SK-N-SH (cell line): ENCODE measurements around the gene S100A2. TPM values are rescaled to one million over a fixed set of nuclear protein-coding genes. Genes with fewer than 3 reads are reported as not detected.

Experiments
- CTCF ChIA-PET: fragments of 300-600, 350-600 bp; formaldehyde crosslinking; extraction: SDS; loops from one replicate; lab custom pipeline; 2021; lab: Yijun Ruan, JAX
- POLR2A ChIA-PET: fragments of 350-600 bp; sonication (Branson Sonifier 250); formaldehyde crosslinking; extraction: SDS; loops from one replicate; lab custom pipeline; 2020; ENCODE audit warnings: antibody characterized with exemption, inconsistent platforms; lab: Yijun Ruan, JAX
- DNase-seq: peaks from one replicate; pipeline ENCODE4 v3.0.0; 2012
- H2AFZ ChIP-seq: fragments of 200-600 bp; sonication (generic); 2 replicates; pipeline ENCODE4 v1.8.1; 2016; ENCODE audit warnings: antibody characterized with exemption, mild to moderate bottlenecking, low read depth
- H3F3A ChIP-seq: fragments of 200-600 bp; sonication (generic); replicated peaks from 2 replicates; pipeline ENCODE3; 2016; ENCODE audit warnings: antibody characterized with exemption, mild to moderate bottlenecking; ENCODE audit not compliant: insufficient read depth
- H3K27ac ChIP-seq, 2 experiments: fragments of 200-500 bp in 1 of 2; fragments of 200-600 bp in 1 of 2; sonication (Bioruptor generic) in 1 of 2; sonication (generic), shearing (Covaris generic) in 1 of 2; 2 replicates each; pipeline versions ENCODE4 v1.5.1 to v1.6.1; 2014 to 2016; ENCODE audit warnings: low read depth in 2 of 2, inconsistent platforms in 1 of 2, low read length in 1 of 2, mild to moderate bottlenecking in 1 of 2, mixed read lengths in 1 of 2
- H3K27me3 ChIP-seq: fragments of 200-600 bp; sonication (generic), shearing (Covaris generic); 2 replicates; pipeline ENCODE4 v1.6.1; 2016; ENCODE audit warnings: mixed run types; ENCODE audit not compliant: insufficient read depth
- H3K36me3 ChIP-seq, 2 experiments: fragments of 200-500 bp in 1 of 2; fragments of 200-600 bp in 1 of 2; sonication (Bioruptor generic) in 1 of 2; sonication (generic) in 1 of 2; replicated peaks in 1 of 2; 2 replicates each; pipeline versions ENCODE3 to v1.5.1; 2014 to 2016; ENCODE audit warnings: low read length in 1 of 2, mild to moderate bottlenecking in 1 of 2; ENCODE audit not compliant: insufficient read depth in 2 of 2, control insufficient read depth in 1 of 2
- H3K4me1 ChIP-seq, 2 experiments: fragments of 200-500 bp in 1 of 2; fragments of 200-600 bp in 1 of 2; sonication (Bioruptor generic) in 1 of 2; sonication (generic), shearing (Covaris generic) in 1 of 2; 2 replicates each; pipeline versions ENCODE4 v1.5.1 to v1.6.1; 2014 to 2016; ENCODE audit warnings: low read depth in 1 of 2, low read length in 1 of 2, mixed run types in 1 of 2; ENCODE audit not compliant: insufficient read depth in 2 of 2, control insufficient read depth in 1 of 2
- H3K4me2 ChIP-seq: fragments of 200-600 bp; sonication (generic), shearing (Covaris generic); 2 replicates; pipeline ENCODE4 v1.6.1; 2017; ENCODE audit warnings: mixed run types
- H3K4me3 ChIP-seq, 2 experiments: fragments of 200-500 bp in 1 of 2; fragments of 200-600 bp in 1 of 2; sonication (Bioruptor generic) in 1 of 2; sonication (generic), shearing (Covaris generic) in 1 of 2; 2 replicates each; pipeline versions ENCODE4 v1.5.1 to v1.8.1; 2014 to 2016; ENCODE audit warnings: low read depth in 2 of 2, inconsistent platforms in 1 of 2, low read length in 1 of 2, mild to moderate bottlenecking in 1 of 2, mixed read lengths in 1 of 2, moderate library complexity in 1 of 2
- H3K79me2 ChIP-seq: fragments of 200-600 bp; sonication (generic); 2 replicates; pipeline ENCODE4 v1.8.1; 2017; ENCODE audit warnings: mild to moderate bottlenecking; ENCODE audit not compliant: insufficient read depth
- H3K9ac ChIP-seq: fragments of 200-600 bp; sonication (generic); 2 replicates; pipeline ENCODE4 v1.6.1; 2017; ENCODE audit warnings: mixed run types
- H3K9me2 ChIP-seq: fragments of 200-600 bp; sonication (generic); 2 replicates; pipeline ENCODE4 v1.6.1; 2017; ENCODE audit warnings: mixed run types
- H3K9me3 ChIP-seq: fragments of 200-600 bp; sonication (generic); 2 replicates; pipeline ENCODE4 v1.6.1; 2017; ENCODE audit warnings: mixed run types, mild to moderate bottlenecking, moderate library complexity
- H4K20me1 ChIP-seq: fragments of 200-600 bp; sonication (generic); 2 replicates; pipeline ENCODE4 v1.6.1; 2017; ENCODE audit warnings: mild to moderate bottlenecking, mixed run types; ENCODE audit not compliant: insufficient read depth
- CHD2 ChIP-seq: fragments of 150-350 bp; IDR thresholded peaks from 2 replicates; pipeline ENCODE4 v1.6.1; 2018; ENCODE audit warnings: low read length; ENCODE audit not compliant: partially characterized antibody
- FOXJ3 ChIP-seq: sonication (generic); formaldehyde crosslinking; IDR thresholded peaks from 2 replicates; pipeline ENCODE4 v1.5.1; 2020; ENCODE audit warnings: mild to moderate bottlenecking, missing genetic modification reagents
- GABPA ChIP-seq: IDR thresholded peaks from 2 replicates; pipeline ENCODE4 v1.4.0; 2012; ENCODE audit warnings: low read depth, mild to moderate bottlenecking
- GATA2 ChIP-seq: sonication (generic); formaldehyde crosslinking; IDR thresholded peaks from 2 replicates; pipeline ENCODE4 v1.5.0; 2020; ENCODE audit warnings: mild to moderate bottlenecking, missing genetic modification reagents
- MEF2A ChIP-seq: IDR thresholded peaks from 2 replicates; pipeline ENCODE4 v1.4.0; 2012; ENCODE audit warnings: low read depth, borderline replicate concordance
- MXI1 ChIP-seq: IDR thresholded peaks from 2 replicates; pipeline ENCODE4 v1.6.1; 2012; ENCODE audit warnings: mild to moderate bottlenecking, low read depth, low read length, improper control_type of control experiment
- NFIC ChIP-seq: IDR thresholded peaks from 2 replicates; pipeline ENCODE4 v1.4.0; 2012; ENCODE audit warnings: borderline replicate concordance
- NRF1 ChIP-seq: IDR thresholded peaks from 2 replicates; pipeline ENCODE4 v1.6.1; 2012; ENCODE audit warnings: low read depth, mild to moderate bottlenecking, low read length
- POLR2AphosphoS5 ChIP-seq: IDR thresholded peaks from 2 replicates; pipeline ENCODE4 v1.6.1; 2012; ENCODE audit warnings: low read depth, low read length
- RAD21 ChIP-seq: IDR thresholded peaks from 2 replicates; pipeline ENCODE4 v1.6.1; 2012; ENCODE audit warnings: mild to moderate bottlenecking, low read length
- RCOR1 ChIP-seq: fragments of 150-350 bp; IDR thresholded peaks from 2 replicates; pipeline ENCODE4 v1.6.1; 2017; ENCODE audit warnings: antibody characterized with exemption, low read length
- SIN3A ChIP-seq: IDR thresholded peaks from 2 replicates; pipeline ENCODE4 v1.6.1; 2012; ENCODE audit warnings: low read depth, mild to moderate bottlenecking, low read length, moderate library complexity, borderline replicate concordance
- SMC3 ChIP-seq: IDR thresholded peaks from 2 replicates; pipeline ENCODE4 v1.6.1; 2012; ENCODE audit warnings: low read depth, low read length, improper control_type of control experiment
- TCF12 ChIP-seq: IDR thresholded peaks from 2 replicates; pipeline ENCODE4 v1.4.0; 2012
- WGBS: methylation state at CpG from one replicate; pipeline ENCODE4 v1.1.6; 2017; ENCODE audit warnings: low lambda C conversion rate; 5-methylcytosine and 5-hydroxymethylcytosine counted together
- polyA plus RNA-seq, 3 experiments: library from polyadenylated mRNA; depleted of rRNA; stranded (reverse); fragments of >200 nt; gene quantifications; 2 replicates each; pipeline ENCODE4 v1.2.3, GENCODE V29; 2012
- TF ChIP-seq, protein P1 (sequence below): IDR thresholded peaks from 2 replicates; pipeline ENCODE4; 2012
- TF ChIP-seq, protein P2 (sequence below): fragments of 150-350 bp; IDR thresholded peaks from 2 replicates; pipeline ENCODE4 v1.6.1; 2017; ENCODE audit warnings: antibody characterized with exemption, low read length, low read depth, borderline replicate concordance
- TF ChIP-seq, protein P3 (sequence below): IDR thresholded peaks from 2 replicates; pipeline ENCODE4 v1.4.0; 2012; ENCODE audit warnings: low read depth, borderline replicate concordance
- TF ChIP-seq, protein P4 (sequence below): IDR thresholded peaks from 2 replicates; pipeline ENCODE4 v1.4.0; 2012; ENCODE audit warnings: low read depth
- TF ChIP-seq, protein P5 (sequence below): fragments of 150-350 bp; IDR thresholded peaks from 2 replicates; pipeline ENCODE4 v1.6.1; 2016; ENCODE audit warnings: mild to moderate bottlenecking, low read depth, low read length

S100A2 gene
- polyA plus RNA-seq, 1 of the 3 experiments (the other 2 are of a cell fraction) = 31.4 TPM

DNA sequence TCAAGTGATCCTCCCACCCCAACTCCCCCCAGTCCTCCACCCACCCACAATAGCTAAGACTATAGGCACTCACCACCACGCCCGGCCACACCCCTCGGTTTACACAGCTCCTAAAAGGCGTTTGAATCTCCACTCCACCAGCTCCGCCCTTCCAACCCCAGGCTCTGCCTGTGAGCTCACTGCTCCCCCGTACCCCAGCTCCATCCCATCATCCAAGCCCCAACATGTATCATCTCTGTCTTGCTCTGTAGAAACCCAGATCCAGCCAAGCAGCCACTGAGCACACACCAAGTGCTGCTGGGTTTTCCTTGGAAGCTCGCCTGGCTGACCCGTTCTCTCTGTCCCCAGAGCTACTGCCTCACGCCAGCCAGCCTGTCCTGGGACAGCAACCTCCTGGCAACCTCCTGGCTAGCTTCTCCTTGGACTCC, 12.0 kb upstream of the S100A2 start:
- Histone ChIP-seq H3K4me2 (peak overlapping the region; percentile 57; the same call in 1 of the 2 replicates), H3K9me2 (no peaks in the 10 kb centered on the region), H3K9me3 (no peaks in the 10 kb centered on the region)
- TF ChIP-seq, protein P1, sequence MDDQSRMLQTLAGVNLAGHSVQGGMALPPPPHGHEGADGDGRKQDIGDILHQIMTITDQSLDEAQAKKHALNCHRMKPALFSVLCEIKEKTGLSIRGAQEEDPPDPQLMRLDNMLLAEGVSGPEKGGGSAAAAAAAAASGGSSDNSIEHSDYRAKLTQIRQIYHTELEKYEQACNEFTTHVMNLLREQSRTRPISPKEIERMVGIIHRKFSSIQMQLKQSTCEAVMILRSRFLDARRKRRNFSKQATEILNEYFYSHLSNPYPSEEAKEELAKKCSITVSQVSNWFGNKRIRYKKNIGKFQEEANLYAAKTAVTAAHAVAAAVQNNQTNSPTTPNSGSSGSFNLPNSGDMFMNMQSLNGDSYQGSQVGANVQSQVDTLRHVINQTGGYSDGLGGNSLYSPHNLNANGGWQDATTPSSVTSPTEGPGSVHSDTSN = no peak
- no peak for TF ChIP-seq FOXJ3
- TF ChIP-seq, all 33 proteins: peak for 0
- Histone ChIP-seq H4K20me1 (no peaks in the 10 kb centered on the region), H3K27me3 (no peaks in the 10 kb centered on the region), H3K27ac (peak overlapping the region in 1 of 2 experiments; percentile 68; a peak in 2 of 4 replicates), H3F3A (peaks cover 9% of the 10 kb centered on the region), H2AFZ (no peak overlapping the region), H3K36me3 (no peaks in the 10 kb centered on the region), H3K79me2 (no peaks in the 10 kb centered on the region; the same call in 1 of the 2 replicates), H3K4me1 (peaks cover 0 to 23% of the 10 kb centered on the region in 2 experiments; a peak in 2 of 4 replicates), H3K9ac (no peak overlapping the region), H3K4me3 (no peak overlapping the region)
- no peak for DNase-seq
- CTCF ChIA-PET = interaction anchor here (0.8 to 4.3 kb wide), 7 partner anchors 9 to 83 kb away, joined by 3 to 31 read pairs (median 5); no protein-coding TSS in a partner anchor
- 81% methylated on average over 9 of the region's 9 CpGs for WGBS
- POLR2A ChIA-PET = no interaction called here

DNA sequence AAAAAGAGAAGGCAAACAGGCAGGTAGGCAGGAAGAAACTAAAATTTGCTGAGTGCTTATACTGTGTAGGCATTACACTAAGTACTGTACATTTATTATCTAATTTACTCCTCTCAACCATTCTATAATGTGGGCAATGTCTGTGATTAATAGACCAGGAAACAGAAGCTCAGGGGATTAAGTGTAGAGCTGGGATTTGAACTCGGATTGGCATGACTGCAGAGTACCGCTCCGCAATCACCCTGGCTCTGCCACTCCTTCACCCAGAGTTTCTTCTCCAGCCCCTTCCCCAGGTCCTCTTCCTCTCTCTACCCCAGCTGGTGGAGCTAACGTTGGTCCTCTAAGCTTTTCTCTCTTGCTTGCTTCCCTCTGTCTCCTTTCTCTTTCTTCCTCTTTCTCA, 11.5 kb upstream of the S100A2 start:
- H2AFZ ChIP-seq = no peak overlapping the region
- DNase-seq = no peak
- H3F3A ChIP-seq = peaks cover 14% of the 10 kb centered on the region
- 79% methylated on average over 4 of the region's 4 CpGs for WGBS
- no peaks in the 10 kb centered on the region for H3K27me3 ChIP-seq
- no peaks in the 10 kb centered on the region for H3K36me3 ChIP-seq
- no peaks in the 10 kb centered on the region; the same call in 1 of the 2 replicates for H3K79me2 ChIP-seq
- no peak overlapping the region for H3K9ac ChIP-seq
- POLR2A ChIA-PET = no interaction called here
- no peaks in the 10 kb centered on the region for H4K20me1 ChIP-seq
- H3K4me1 ChIP-seq = peaks cover 0 to 23% of the 10 kb centered on the region in 2 experiments; a peak in 2 of 4 replicates
- no peak overlapping the region for H3K4me2 ChIP-seq
- TF ChIP-seq CHD2 (no peak), POLR2AphosphoS5 (no peak), MXI1 (no peak), SMC3 (no peak), RCOR1 (no peak), NFIC (no peak), FOXJ3 (no peak), TCF12 (no peak), RAD21 (no peak), NRF1 (no peak), GABPA (no peak), GATA2 (no peak), SIN3A (no peak), MEF2A (no peak)
- TF ChIP-seq, protein P1 = no peak
- TF ChIP-seq, protein P2, sequence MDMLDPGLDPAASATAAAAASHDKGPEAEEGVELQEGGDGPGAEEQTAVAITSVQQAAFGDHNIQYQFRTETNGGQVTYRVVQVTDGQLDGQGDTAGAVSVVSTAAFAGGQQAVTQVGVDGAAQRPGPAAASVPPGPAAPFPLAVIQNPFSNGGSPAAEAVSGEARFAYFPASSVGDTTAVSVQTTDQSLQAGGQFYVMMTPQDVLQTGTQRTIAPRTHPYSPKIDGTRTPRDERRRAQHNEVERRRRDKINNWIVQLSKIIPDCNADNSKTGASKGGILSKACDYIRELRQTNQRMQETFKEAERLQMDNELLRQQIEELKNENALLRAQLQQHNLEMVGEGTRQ = no peak
- TF ChIP-seq, protein P3, sequence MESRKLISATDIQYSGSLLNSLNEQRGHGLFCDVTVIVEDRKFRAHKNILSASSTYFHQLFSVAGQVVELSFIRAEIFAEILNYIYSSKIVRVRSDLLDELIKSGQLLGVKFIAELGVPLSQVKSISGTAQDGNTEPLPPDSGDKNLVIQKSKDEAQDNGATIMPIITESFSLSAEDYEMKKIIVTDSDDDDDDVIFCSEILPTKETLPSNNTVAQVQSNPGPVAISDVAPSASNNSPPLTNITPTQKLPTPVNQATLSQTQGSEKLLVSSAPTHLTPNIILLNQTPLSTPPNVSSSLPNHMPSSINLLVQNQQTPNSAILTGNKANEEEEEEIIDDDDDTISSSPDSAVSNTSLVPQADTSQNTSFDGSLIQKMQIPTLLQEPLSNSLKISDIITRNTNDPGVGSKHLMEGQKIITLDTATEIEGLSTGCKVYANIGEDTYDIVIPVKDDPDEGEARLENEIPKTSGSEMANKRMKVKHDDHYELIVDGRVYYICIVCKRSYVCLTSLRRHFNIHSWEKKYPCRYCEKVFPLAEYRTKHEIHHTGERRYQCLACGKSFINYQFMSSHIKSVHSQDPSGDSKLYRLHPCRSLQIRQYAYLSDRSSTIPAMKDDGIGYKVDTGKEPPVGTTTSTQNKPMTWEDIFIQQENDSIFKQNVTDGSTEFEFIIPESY = no peak
- TF ChIP-seq, protein P4, sequence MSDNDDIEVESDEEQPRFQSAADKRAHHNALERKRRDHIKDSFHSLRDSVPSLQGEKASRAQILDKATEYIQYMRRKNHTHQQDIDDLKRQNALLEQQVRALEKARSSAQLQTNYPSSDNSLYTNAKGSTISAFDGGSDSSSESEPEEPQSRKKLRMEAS = no peak
- TF ChIP-seq, protein P5, sequence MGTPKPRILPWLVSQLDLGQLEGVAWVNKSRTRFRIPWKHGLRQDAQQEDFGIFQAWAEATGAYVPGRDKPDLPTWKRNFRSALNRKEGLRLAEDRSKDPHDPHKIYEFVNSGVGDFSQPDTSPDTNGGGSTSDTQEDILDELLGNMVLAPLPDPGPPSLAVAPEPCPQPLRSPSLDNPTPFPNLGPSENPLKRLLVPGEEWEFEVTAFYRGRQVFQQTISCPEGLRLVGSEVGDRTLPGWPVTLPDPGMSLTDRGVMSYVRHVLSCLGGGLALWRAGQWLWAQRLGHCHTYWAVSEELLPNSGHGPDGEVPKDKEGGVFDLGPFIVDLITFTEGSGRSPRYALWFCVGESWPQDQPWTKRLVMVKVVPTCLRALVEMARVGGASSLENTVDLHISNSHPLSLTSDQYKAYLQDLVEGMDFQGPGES = no peak
- TF ChIP-seq, all 33 proteins: peak for 0
- Histone ChIP-seq H3K9me3 (no peaks in the 10 kb centered on the region), H3K9me2 (no peaks in the 10 kb centered on the region), H3K4me3 (no peak overlapping the region), H3K27ac (no peak overlapping the region)
- CTCF ChIA-PET = interaction anchor here (0.8 to 4.3 kb wide), 6 partner anchors 8 to 82 kb away, joined by 3 to 31 read pairs (median 5); no protein-coding TSS in a partner anchor
